ENCODE measurements around the gene NAT16. TPM values are rescaled to one million over a fixed set of nuclear protein-coding genes. Genes with fewer than 3 reads are reported as not detected.

NAT16 gene
- total and polyA plus RNA-seq, 4 donors, result 0.01 TPM; not detected in 3

Small RNA genes lying within 50 kb of the gene (small RNA-seq; reads per million reads assigned to genes)
- not detected for gene MIR4653 (ENCODE audit: low replicate concordance)

Other genes with a start within 250 kb of the NAT16 start
- gene MUC3A, start 230.8 kb downstream of the NAT16 start, total RNA-seq, result 1 to 10 TPM; 1.6 to 5.5 TPM
- gene MUC3A, start 230.8 kb downstream of the NAT16 start, polyA plus RNA-seq, result 1 to 10 TPM in 1 of 2 donors, under 1 TPM in 1; 0.53 to 1.5 TPM
- 1 to 10 TPM; 2.0 to 5.5 TPM for gene MUC12, start 210.7 kb downstream of the NAT16 start, total RNA-seq
- gene MUC12, start 210.7 kb downstream of the NAT16 start, polyA plus RNA-seq, result 1 to 10 TPM; 1.4 to 3.7 TPM
- gene MUC17, start 160.2 kb downstream of the NAT16 start, total RNA-seq, result not detected
- gene MUC17, start 160.2 kb downstream of the NAT16 start, polyA plus RNA-seq, result not detected
- 10 to 100 TPM; 32.6 to 56.6 TPM for gene TRIM56, start 94.8 kb downstream of the NAT16 start, total RNA-seq
- gene TRIM56, start 94.8 kb downstream of the NAT16 start, polyA plus RNA-seq, result 10 to 100 TPM; 14.4 to 15.7 TPM
- 10 to 100 TPM; 18.6 to 55.4 TPM for gene SERPINE1, start 53.2 kb downstream of the NAT16 start, total RNA-seq
- 100 to 1,000 TPM in 1 of 2 donors, 10 to 100 TPM in 1; 12.4 to 436 TPM for gene SERPINE1, start 53.2 kb downstream of the NAT16 start, polyA plus RNA-seq
- gene AP1S1, start 25.8 kb downstream of the NAT16 start, total RNA-seq, result 10 to 100 TPM; 42.7 to 74.7 TPM
- gene AP1S1, start 25.8 kb downstream of the NAT16 start, polyA plus RNA-seq, result 10 to 100 TPM; 54.9 to 66.9 TPM
- 1 to 10 TPM in 1 of 2 donors, under 1 TPM in 1; 0.55 to 1.4 TPM for gene VGF, start 14.7 kb downstream of the NAT16 start, total RNA-seq
- under 1 TPM; 0.08 to 0.29 TPM for gene VGF, start 14.7 kb downstream of the NAT16 start, polyA plus RNA-seq
- gene MOGAT3, start 20.7 kb upstream of the NAT16 start, total RNA-seq, result not detected
- gene MOGAT3, start 20.7 kb upstream of the NAT16 start, polyA plus RNA-seq, result not detected
- gene PLOD3, start 37.3 kb upstream of the NAT16 start, total RNA-seq, result 100 to 1,000 TPM in 1 of 2 donors, 10 to 100 TPM in 1; 38.9 to 104 TPM
- gene PLOD3, start 37.3 kb upstream of the NAT16 start, polyA plus RNA-seq, result 10 to 100 TPM; 51.2 to 65.2 TPM
- gene ZNHIT1, start 37.9 kb upstream of the NAT16 start, total RNA-seq, result 10 to 100 TPM; 49.2 to 72.3 TPM
- gene ZNHIT1, start 37.9 kb upstream of the NAT16 start, polyA plus RNA-seq, result 100 to 1,000 TPM in 1 of 2 donors, 10 to 100 TPM in 1; 69.4 to 167 TPM
- 1 to 10 TPM; 5.2 to 7.3 TPM for gene CLDN15, start 57.5 kb upstream of the NAT16 start, total RNA-seq
- 1 to 10 TPM; 5.9 to 8.0 TPM for gene CLDN15, start 57.5 kb upstream of the NAT16 start, polyA plus RNA-seq
- 100 to 1,000 TPM; 109 to 169 TPM for gene FIS1, start 64.8 kb upstream of the NAT16 start, total RNA-seq
- 100 to 1,000 TPM; 150 to 235 TPM for gene FIS1, start 64.8 kb upstream of the NAT16 start, polyA plus RNA-seq
- gene IFT22, start 141.5 kb upstream of the NAT16 start, total RNA-seq, result 10 to 100 TPM; 37.8 to 44.7 TPM
- gene IFT22, start 141.5 kb upstream of the NAT16 start, polyA plus RNA-seq, result 10 to 100 TPM; 23.6 to 30.1 TPM
- 1 to 10 TPM in 1 of 2 donors, under 1 TPM in 1; 0.25 to 4.7 TPM for gene COL26A1, start 182.6 kb upstream of the NAT16 start, total RNA-seq
- gene COL26A1, start 182.6 kb upstream of the NAT16 start, polyA plus RNA-seq, result under 1 TPM; 0.05 to 0.31 TPM